Esophagus muscularis mucosa (tissue), 3 donors: ENCODE results near the gene VEPH1.

Experiments
- CTCF ChIP-seq, 3 experiments: fragments of 200-600 bp in 2 of 3; fragments of 450-650 bp in 1 of 3; sonication (generic) in 2 of 3; IDR thresholded peaks; one replicate each; pipeline ENCODE4 v1.5.1; 2017 to 2019; ENCODE audit warnings: antibody characterized with exemption in 3 of 3, mild to moderate bottlenecking in 2 of 3, moderate library complexity in 1 of 3
- POLR2A ChIP-seq: fragments of 450-650 bp; IDR thresholded peaks from one replicate; pipeline ENCODE4 v1.6.1; 2017; ENCODE audit warnings: antibody characterized with exemption, moderate library complexity, mild to moderate bottlenecking, low read depth
- POLR2AphosphoS5 ChIP-seq, 2 donors: sonication (generic); formaldehyde crosslinking; IDR thresholded peaks; one replicate each; pipeline ENCODE4 v1.6.1; 2017; ENCODE audit warnings: antibody characterized with exemption in 2 of 2

GRCh38 chr3:157408499-157409149 lies 94.6 kb downstream of the VEPH1 start:
- TF ChIP-seq POLR2A (no peak), CTCF (IDR thresholded peaks at IDR 0.05) (no peak), POLR2AphosphoS5 (IDR thresholded peaks at IDR 0.05) (no peak)
